Liver (tissue), 9 donors: ENCODE data around the gene SMIM24. TPM values are rescaled to one million over a fixed set of nuclear protein-coding genes. Genes with fewer than 3 reads are reported as not detected.

Source experiments
- DNase-seq: peaks from one replicate; pipeline ENCODE4 v3.0.0-alpha.2; 2017; ENCODE audit warnings: low spot score
- H3K27ac ChIP-seq, 2 donors: one replicate each; pipeline ENCODE4 v1.7.0; 2013; ENCODE audit warnings: inconsistent platforms in 2 of 2, low read length in 2 of 2, control low read depth in 1 of 2, low read depth in 1 of 2, mild to moderate bottlenecking in 1 of 2
- H3K27me3 ChIP-seq, 4 donors: one replicate each; pipeline versions ENCODE4 v1.6.1 to v1.7.0; 2013; ENCODE audit warnings: low read length in 3 of 4, inconsistent platforms in 1 of 4, mild to moderate bottlenecking in 1 of 4, moderate library complexity in 1 of 4; ENCODE audit not compliant: control insufficient read depth in 4 of 4, insufficient read depth in 4 of 4
- H3K36me3 ChIP-seq, 4 donors: one replicate each; pipeline versions ENCODE4 v1.6.1 to v1.7.0; 2013; ENCODE audit warnings: low read length in 3 of 4, mild to moderate bottlenecking in 3 of 4, low read depth in 1 of 4, moderate library complexity in 1 of 4; ENCODE audit not compliant: control insufficient read depth in 4 of 4, insufficient read depth in 3 of 4
- H3K4me1 ChIP-seq, 4 donors: one replicate each; pipeline versions ENCODE4 v1.6.1 to v1.7.0; 2013; ENCODE audit warnings: low read length in 3 of 4, mild to moderate bottlenecking in 3 of 4, moderate library complexity in 1 of 4; ENCODE audit not compliant: control insufficient read depth in 4 of 4, insufficient read depth in 4 of 4
- H3K4me3 ChIP-seq, 3 donors: one replicate each; pipeline versions ENCODE4 v1.6.1 to v1.7.0; 2013; ENCODE audit warnings: low read length in 3 of 3, control low read depth in 1 of 3, low read depth in 1 of 3, mild to moderate bottlenecking in 1 of 3
- H3K9ac ChIP-seq, 2 donors: one replicate each; pipeline ENCODE4 v1.7.0; 2013; ENCODE audit warnings: low read length in 2 of 2, mild to moderate bottlenecking in 2 of 2, moderate library complexity in 2 of 2, control low read depth in 1 of 2, low read depth in 1 of 2
- H3K9me3 ChIP-seq, 4 donors: one replicate each; pipeline versions ENCODE4 v1.6.1 to v1.7.0; 2013; ENCODE audit warnings: low read length in 3 of 4; ENCODE audit not compliant: control insufficient read depth in 4 of 4
- ATF3 ChIP-seq: IDR thresholded peaks from 2 replicates; pipeline ENCODE4 v1.6.1; 2016; ENCODE audit warnings: antibody characterized with exemption
- CTCF ChIP-seq: fragments of 150-350 bp; IDR thresholded peaks from 2 replicates; pipeline ENCODE4 v1.5.1; 2017; ENCODE audit warnings: improper control_type of control experiment, low read depth, low read length; ENCODE audit not compliant: missing input control
- EGR1 ChIP-seq, 2 donors: IDR thresholded peaks; 2 replicates each; pipeline ENCODE4 v1.6.1; 2016 to 2018; ENCODE audit warnings: antibody characterized with exemption in 2 of 2, low read depth in 2 of 2
- FOXA1 ChIP-seq: IDR thresholded peaks from 2 replicates; pipeline ENCODE4 v1.6.1; 2016; ENCODE audit warnings: antibody characterized with exemption
- FOXA2 ChIP-seq: IDR thresholded peaks from 2 replicates; pipeline ENCODE4 v1.6.1; 2016; ENCODE audit warnings: antibody characterized with exemption
- GABPA ChIP-seq, 2 donors: IDR thresholded peaks in 1 of 2; conservative IDR thresholded peaks in 1 of 2; 2 replicates each; pipeline ENCODE4 v1.6.1; 2016; ENCODE audit warnings: antibody characterized with exemption in 2 of 2, mild to moderate bottlenecking in 1 of 2, moderate library complexity in 1 of 2
- HNF4A ChIP-seq, 2 donors: conservative IDR thresholded peaks; 2 replicates each; pipeline ENCODE4 v1.6.1; 2016; ENCODE audit warnings: antibody characterized with exemption in 2 of 2, mild to moderate bottlenecking in 2 of 2
- HNF4G ChIP-seq: IDR thresholded peaks from 2 replicates; pipeline ENCODE4 v1.6.1; 2016; ENCODE audit warnings: antibody characterized with exemption
- JUND ChIP-seq, 2 donors: IDR thresholded peaks; 2 replicates each; pipeline ENCODE4 v1.6.1; 2016; ENCODE audit warnings: antibody characterized with exemption in 2 of 2
- MAX ChIP-seq: IDR thresholded peaks from 2 replicates; pipeline ENCODE4 v1.6.1; 2016; ENCODE audit warnings: antibody characterized with exemption
- RAD21 ChIP-seq, 2 donors: IDR thresholded peaks; 2 replicates each; pipeline ENCODE4 v1.6.1; 2016; ENCODE audit warnings: antibody characterized with exemption in 2 of 2, mild to moderate bottlenecking in 2 of 2
- REST ChIP-seq: IDR thresholded peaks from 2 replicates; pipeline ENCODE4 v1.6.1; 2016; ENCODE audit warnings: antibody characterized with exemption, mild to moderate bottlenecking
- RXRA ChIP-seq, 2 donors: IDR thresholded peaks; 2 replicates each; pipeline ENCODE4 v1.6.1; 2017 to 2018; ENCODE audit warnings: antibody characterized with exemption in 2 of 2, mild to moderate bottlenecking in 1 of 2
- SP1 ChIP-seq: IDR thresholded peaks from 2 replicates; pipeline ENCODE4 v1.6.1; 2018; ENCODE audit warnings: antibody characterized with exemption, mild to moderate bottlenecking
- TAF1 ChIP-seq: conservative IDR thresholded peaks from 2 replicates; pipeline ENCODE4 v1.6.1; 2016; ENCODE audit warnings: antibody characterized with exemption, mild to moderate bottlenecking
- YY1 ChIP-seq: IDR thresholded peaks from 2 replicates; pipeline ENCODE4 v1.6.1; 2016; ENCODE audit warnings: antibody characterized with exemption, mild to moderate bottlenecking
- ZBTB33 ChIP-seq: IDR thresholded peaks from 2 replicates; pipeline ENCODE4 v1.6.1; 2016; ENCODE audit warnings: antibody characterized with exemption
- WGBS: extraction: QIAGEN DNeasy Blood & Tissue Kit; methylation state at CpG from one replicate; pipeline ENCODE4 v1.1.7; 2013; 5-methylcytosine and 5-hydroxymethylcytosine counted together
- polyA plus RNA-seq, 2 donors: library from polyadenylated mRNA; stranded (reverse) in 1 of 2; unstranded in 1 of 2; fragments of 200-250 nt in 1 of 2; fragments of >200 nt in 1 of 2; fragmentation: Nextera tagmentation in 1 of 2; extraction: Ambion mirVana in 1 of 2; gene quantifications; one replicate each; pipeline versions ENCODE4 v1.2.1 to v1.2.3, GENCODE V29; 2013 to 2015
- total RNA-seq, 2 donors: library from RNA; depleted of rRNA; stranded (reverse); fragments of >200 nt; gene quantifications; one replicate each; pipeline ENCODE4 v1.2.3, GENCODE V29; 2014
- donor health status: healthy.
- donor health status: healthy.
- donor health status: healthy.
- donor health status: healthy.
- donor health status: healthy.

Gene SMIM24
- total and polyA plus RNA-seq, 4 donors, result 0.17 to 13.7 (median 2.8) TPM

- H3K4me3 ChIP-seq, result no peak overlapping the region
- H3K4me1 ChIP-seq, result peaks cover 23 to 56% (median 44%) of the 10 kb centered on the region in 4 donors
- no peaks in the 10 kb centered on the region for H3K27me3 ChIP-seq
- no peaks in the 10 kb centered on the region for H3K9me3 ChIP-seq
- H3K36me3 ChIP-seq, result peaks cover 0 to 3% (median 1%) of the 10 kb centered on the region in 4 donors
- DNase-seq, result no peak
- H3K9ac ChIP-seq, result no peak overlapping the region
- H3K27ac ChIP-seq, result peak overlapping the region; percentile 52 to 63
- TF ChIP-seq JUND (IDR thresholded peaks at IDR 0.05) (peak in 1 of 2 donors; percentile 13), FOXA2 (peak; percentile 93), HNF4A (conservative IDR thresholded peaks at IDR 0.05) (peak in 1 of 2 donors; percentile 59), RXRA (IDR thresholded peaks at IDR 0.05) (peak; percentile 18 to 82), FOXA1 (peak; percentile 81), YY1 (peak; percentile 57), ATF3 (no peak), REST (no peak), ZBTB33 (no peak), SP1 (peak; percentile 60), MAX (no peak), GABPA (IDR thresholded peaks at IDR 0.05 in 1 of 2, conservative IDR thresholded peaks at IDR 0.05 in 1 of 2) (no peak)
- WGBS, result 31% methylated on average over 15 of the region's 15 CpGs
Measured at GRCh38 chr19:3516675-3517207, 36.4 kb upstream of the SMIM24 start.

GRCh38 chr19:3515891-3516422 is 35.6 kb upstream of the SMIM24 start:
- no peak overlapping the region for H3K4me3 ChIP-seq
- peaks cover 29 to 64% (median 52%) of the 10 kb centered on the region in 4 donors for H3K4me1 ChIP-seq
- H3K36me3 ChIP-seq, result peaks cover 0 to 3% (median 1%) of the 10 kb centered on the region in 4 donors
- no peak for DNase-seq
- no peaks in the 10 kb centered on the region for H3K9me3 ChIP-seq
- peak overlapping the region in 1 of 2 donors; percentile 52 for H3K27ac ChIP-seq
- no peaks in the 10 kb centered on the region for H3K27me3 ChIP-seq
- no peak overlapping the region for H3K9ac ChIP-seq
- WGBS, result 62% methylated on average over 15 of the region's 15 CpGs
- TF ChIP-seq REST (no peak), FOXA2 (no peak), CTCF (no peak), HNF4G (no peak), EGR1 (IDR thresholded peaks at IDR 0.05; ENCODE audit: low read depth in 2 of 2) (no peak), JUND (IDR thresholded peaks at IDR 0.05) (no peak), RAD21 (IDR thresholded peaks at IDR 0.05) (no peak), MAX (no peak), SP1 (no peak), TAF1 (no peak), FOXA1 (no peak), YY1 (no peak), RXRA (IDR thresholded peaks at IDR 0.05) (no peak)
